IMR-90 (cell line): ENCODE measurements around the gene HPSE2. TPM values are rescaled to one million over a fixed set of nuclear protein-coding genes. Genes with fewer than 3 reads are reported as not detected.

ENCODE experiments used
- ATAC-seq: fragments of 200-7000 bp; cut with Tn5 transposase; 2 replicates; pipeline ENCODE4 v1.9.1; 2020; ENCODE audit warnings: low read depth, mild to moderate bottlenecking, moderate library complexity
- BruUV-seq: library from RNA; stranded (reverse); fragments of 400-500 nt; replicated peaks from 2 replicates; lab custom pipeline; 2021; lab: Mats Ljungman, UMichigan
- CTCF ChIA-PET: fragments of 300-600 bp; formaldehyde crosslinking; extraction: SDS; loops from one replicate; lab custom pipeline; 2021; ENCODE audit warnings: antibody characterized with exemption; lab: Yijun Ruan, JAX
- POLR2A ChIA-PET: fragments of 300-600 bp; sonication (Branson Sonifier 250); formaldehyde crosslinking; loops from one replicate; lab custom pipeline; 2022; ENCODE audit warnings: antibody characterized with exemption; ENCODE audit not compliant: unreplicated experiment; lab: Charles Lee
- DNase-seq: peaks from one replicate; pipeline ENCODE4 v3.0.0; 2013
- H2AFZ ChIP-seq: replicated peaks from 2 replicates; pipeline ENCODE3; 2013; ENCODE audit warnings: low read length, mild to moderate bottlenecking; ENCODE audit not compliant: poor library complexity
- H2AK5ac ChIP-seq: 2 replicates; pipeline ENCODE4 v1.6.1; 2013; ENCODE audit warnings: low read depth, low read length, inconsistent platforms
- H2AK9ac ChIP-seq: replicated peaks from 2 replicates; pipeline ENCODE3; 2013; ENCODE audit warnings: mild to moderate bottlenecking, low read depth, low read length, moderate library complexity; ENCODE audit not compliant: poor library complexity
- H2BK120ac ChIP-seq: 2 replicates; pipeline ENCODE4 v1.6.1; 2013; ENCODE audit warnings: low read depth, low read length, inconsistent platforms
- H2BK15ac ChIP-seq: 3 replicates; pipeline ENCODE4 v1.6.1; 2013; ENCODE audit warnings: low read depth, low read length, inconsistent platforms
- H2BK20ac ChIP-seq: 2 replicates; pipeline ENCODE4 v1.6.1; 2013; ENCODE audit warnings: low read depth, mild to moderate bottlenecking, inconsistent platforms, low read length, moderate library complexity
- H2BK5ac ChIP-seq: 2 replicates; pipeline ENCODE4 v1.6.1; 2013; ENCODE audit warnings: mild to moderate bottlenecking, low read depth, low read length, inconsistent platforms; ENCODE audit not compliant: poor library complexity, severe bottlenecking
- H3K14ac ChIP-seq: replicated peaks from 2 replicates; pipeline ENCODE4 v1.6.1; 2013; ENCODE audit warnings: low read depth, low read length, inconsistent platforms
- H3K18ac ChIP-seq: 2 replicates; pipeline ENCODE4 v1.6.1; 2013; ENCODE audit warnings: low read depth, low read length, control low read depth
- H3K23ac ChIP-seq: 2 replicates; pipeline ENCODE4 v1.6.1; 2013; ENCODE audit warnings: low read depth, low read length, inconsistent platforms
- H3K27ac ChIP-seq: 2 replicates; pipeline ENCODE4 v1.5.1; 2013; ENCODE audit warnings: mild to moderate bottlenecking, control low read depth, low read length; ENCODE audit not compliant: insufficient read depth
- H3K27me3 ChIP-seq: 2 replicates; pipeline ENCODE4 v1.6.1; 2013; ENCODE audit warnings: low read length; ENCODE audit not compliant: control insufficient read depth, insufficient read depth
- H3K36me3 ChIP-seq: 2 replicates; pipeline ENCODE4 v1.6.1; 2013; ENCODE audit warnings: low read length, mixed read lengths; ENCODE audit not compliant: control insufficient read depth, insufficient read depth
- H3K4ac ChIP-seq: 2 replicates; pipeline ENCODE4 v1.6.1; 2013; ENCODE audit warnings: low read depth, low read length, inconsistent platforms
- H3K4me1 ChIP-seq: 2 replicates; pipeline ENCODE4 v1.6.1; 2013; ENCODE audit warnings: low read length, mixed read lengths; ENCODE audit not compliant: control insufficient read depth, insufficient read depth
- H3K4me2 ChIP-seq: 2 replicates; pipeline ENCODE4 v1.6.1; 2013; ENCODE audit warnings: low read depth, mild to moderate bottlenecking, control low read depth, low read length, moderate library complexity
- H3K4me3 ChIP-seq: 2 replicates; pipeline ENCODE4 v1.5.1; 2013; ENCODE audit warnings: low read depth, mild to moderate bottlenecking, control low read depth, low read length, moderate library complexity; ENCODE audit not compliant: insufficient read depth
- H3K56ac ChIP-seq: 2 replicates; pipeline ENCODE4 v1.6.1; 2013; ENCODE audit warnings: low read length, inconsistent platforms; ENCODE audit not compliant: insufficient read depth; ENCODE audit errors: extremely low read depth
- H3K79me1 ChIP-seq, 2 experiments: 2 replicates each; pipeline ENCODE4 v1.6.1; 2013; ENCODE audit warnings: low read length in 2 of 2, inconsistent platforms in 1 of 2, low read depth in 1 of 2
- H3K9ac ChIP-seq: 2 replicates; pipeline ENCODE4 v1.6.1; 2013; ENCODE audit warnings: low read depth, low read length, control low read depth
- H3K9me1 ChIP-seq: 2 replicates; pipeline ENCODE4 v1.6.1; 2013; ENCODE audit warnings: low read length, inconsistent platforms; ENCODE audit not compliant: insufficient read depth
- H3K9me3 ChIP-seq: 2 replicates; pipeline ENCODE4 v1.6.1; 2013; ENCODE audit warnings: low read length; ENCODE audit not compliant: control insufficient read depth, insufficient read depth
- H4K20me1 ChIP-seq: 2 replicates; pipeline ENCODE4 v1.6.1; 2013; ENCODE audit warnings: low read length, inconsistent platforms; ENCODE audit not compliant: insufficient read depth
- H4K5ac ChIP-seq: 2 replicates; pipeline ENCODE4 v1.6.1; 2013; ENCODE audit warnings: mild to moderate bottlenecking, low read depth, low read length, control low read depth
- H4K8ac ChIP-seq, 2 experiments: 2 replicates each; pipeline ENCODE4 v1.6.1; 2013; ENCODE audit warnings: low read depth in 2 of 2, low read length in 2 of 2, control low read depth in 1 of 2, inconsistent platforms in 1 of 2
- H4K91ac ChIP-seq: 2 replicates; pipeline ENCODE4 v1.6.1; 2013; ENCODE audit warnings: low read depth, low read length, inconsistent platforms; ENCODE audit not compliant: insufficient read depth
- CTCF ChIP-seq: conservative IDR thresholded peaks from 2 replicates; pipeline ENCODE4 v1.5.1; 2012; ENCODE audit warnings: mild to moderate bottlenecking, low read depth, low read length, improper control_type of control experiment
- MXI1 ChIP-seq: IDR thresholded peaks from 2 replicates; pipeline ENCODE4 v1.6.1; 2012; ENCODE audit warnings: low read depth, mild to moderate bottlenecking, low read length, moderate library complexity, borderline replicate concordance
- WGBS, 2 experiments: methylation state at CpG; one replicate each; pipeline versions ENCODE4 v1.1.5 to v1.1.7; 2013; ENCODE audit warnings: missing lambda C conversion rate in 2 of 2; ENCODE audit not compliant: insufficient read length in 1 of 2; ENCODE audit errors: extremely low coverage in 2 of 2; 5-methylcytosine and 5-hydroxymethylcytosine counted together
- dilution Hi-C: fragments of 300-500 bp; cut with HindIII; formaldehyde crosslinking; loops from one replicate; pipeline ENCODE4 v1.14.3; 2018; ENCODE audit warnings: low sequenced_read_pairs; ENCODE audit not compliant: unreplicated experiment
- in situ Hi-C: fragments of 300-500 bp; cut with MboI; formaldehyde crosslinking; loops from 3 replicates; pipeline ENCODE4 v1.14.3; 2019; ENCODE audit warnings: low sequenced_read_pairs, inconsistent platforms, mixed read lengths
- intact Hi-C: fragments of 100-400 bp; cut with micrococcal nuclease; formaldehyde crosslinking; loops from 2 replicates; pipeline ENCODE4 v1.10.0; 2022
- polyA plus RNA-seq, 3 experiments: library from polyadenylated mRNA; depleted of rRNA; stranded (reverse); fragments of >200 nt; gene quantifications; 2 replicates each; pipeline ENCODE4 v1.2.3, GENCODE V29; 2012; ENCODE audit warnings: low replicate concordance in 1 of 3
- total RNA-seq: library from RNA; depleted of rRNA; stranded (reverse); fragments of >200 nt; gene quantifications from 2 replicates; pipeline ENCODE4 v1.2.3, GENCODE V29; 2012

HPSE2 gene
- total and polyA plus RNA-seq, 2 of the 4 experiments (the other 2 are of a cell fraction) = not detected

GRCh38 chr10:98758463-98758862, 477.2 kb downstream of the HPSE2 start:
- H3K9ac ChIP-seq = no peak overlapping the region
- ChIA-PET POLR2A (no interaction called here), CTCF (no interaction called here)
- no peak overlapping the region for H2AK5ac ChIP-seq
- H3K18ac ChIP-seq = no peak overlapping the region
- H2BK15ac ChIP-seq = no peak overlapping the region
- no peaks in the 10 kb centered on the region for H3K79me1 ChIP-seq
- no peak overlapping the region for H2AK9ac ChIP-seq
- in situ Hi-C loops = no loop called here
- no peaks in the 10 kb centered on the region for H3K36me3 ChIP-seq
- H3K27me3 ChIP-seq = no peaks in the 10 kb centered on the region
- intact Hi-C loops = no loop called here
- H3K4me2 ChIP-seq = no peak overlapping the region
- no peak overlapping the region for H4K91ac ChIP-seq
- no peak overlapping the region for H3K4ac ChIP-seq
- no peak overlapping the region for H3K23ac ChIP-seq
- H4K20me1 ChIP-seq = no peaks in the 10 kb centered on the region
- no peak overlapping the region for H2BK120ac ChIP-seq
- ATAC-seq (no peak), DNase-seq (no peak)
- no peak overlapping the region for H4K5ac ChIP-seq
- dilution Hi-C loops = no loop called here
- H3K27ac ChIP-seq = no peak overlapping the region
- H2AFZ ChIP-seq = no peak overlapping the region
- H3K4me1 ChIP-seq = no peaks in the 10 kb centered on the region
- WGBS, 2 experiments = no CpG with 5 or more reads among the region's 3 CpGs
- H3K4me3 ChIP-seq = no peak overlapping the region
- H2BK5ac ChIP-seq = no peak overlapping the region
- no peak overlapping the region for H4K8ac ChIP-seq
- no peaks in the 10 kb centered on the region for H3K9me3 ChIP-seq
- no peaks in the 10 kb centered on the region for H3K9me1 ChIP-seq
- TF ChIP-seq CTCF = no peak
- no peak for TF ChIP-seq MXI1
- H3K14ac ChIP-seq = no peak overlapping the region
- H2BK20ac ChIP-seq = no peak overlapping the region
- no peak overlapping the region for H3K56ac ChIP-seq
- BruUV-seq = no TSS peak
